ENCODE measurements around the gene TBX4. TPM values are rescaled to one million over a fixed set of nuclear protein-coding genes. Genes with fewer than 3 reads are reported as not detected.

TBX4 gene
- total and polyA plus RNA-seq, 2 of the 13 experiments (the other 11 are each of a cell fraction or from before 2014, with no cell fraction given): 0.11 to 1.1 TPM

DNA sequence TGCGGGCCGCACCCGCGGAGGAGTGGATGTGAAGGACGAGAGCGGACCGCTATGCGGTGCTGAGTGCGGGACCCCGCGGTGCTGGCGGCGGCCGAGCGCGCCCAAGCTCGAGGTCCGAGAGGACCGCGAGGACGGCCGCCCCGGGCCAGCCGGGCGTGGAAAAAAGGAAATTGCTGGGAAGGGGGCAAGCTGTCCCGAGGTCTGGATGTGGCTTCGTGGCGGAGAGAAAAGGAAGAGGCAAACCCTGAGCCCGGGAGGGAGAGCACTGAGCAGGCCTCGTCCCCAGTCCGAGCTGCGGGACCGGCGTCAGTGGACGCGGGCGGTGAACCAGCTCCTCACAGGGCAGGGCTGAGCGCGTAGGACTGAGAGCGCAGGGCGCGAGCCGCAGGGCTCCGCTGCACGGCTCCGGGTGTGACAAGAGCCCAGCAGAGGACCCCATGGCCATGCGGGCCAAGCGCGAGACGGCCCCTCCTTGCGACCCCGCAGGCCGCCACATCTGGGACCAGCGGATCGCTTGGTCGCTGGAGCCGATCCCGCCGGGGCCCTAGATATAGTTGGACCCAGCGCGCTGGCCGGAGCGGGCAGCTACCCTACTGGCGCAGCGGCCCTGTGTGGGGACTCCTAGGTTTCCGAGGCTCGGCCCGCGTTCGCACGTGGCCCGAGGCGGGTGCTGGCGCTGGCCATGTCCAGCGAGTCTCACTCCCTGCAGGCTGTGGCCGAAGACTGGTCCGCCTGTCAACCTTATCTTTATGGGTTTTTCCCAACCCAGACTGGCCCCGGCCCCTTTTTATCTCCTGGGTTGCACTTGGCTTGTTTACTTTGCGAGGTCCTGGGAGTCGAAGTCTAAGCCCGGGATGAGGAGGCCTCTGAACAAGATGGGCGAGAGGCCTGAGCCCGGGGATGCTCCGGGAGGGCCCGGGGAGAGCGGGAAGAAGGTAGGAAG lies 2.4 kb downstream of the TBX4 start (continued):
- TF ChIP-seq BCL6 (CRISPR knock-in tag; IDR thresholded peaks at IDR 0.05): peak; percentile 83
- no peak for TF ChIP-seq DNMT3B (CRISPR knock-in tag; conservative IDR thresholded peaks at IDR 0.05)
- TF ChIP-seq MEF2D (CRISPR knock-in tag; IDR thresholded peaks at IDR 0.05): peak; percentile 38; the same call in 1 of the 2 replicates
- peak; percentile 88; the same call in 1 of the 2 replicates for TF ChIP-seq NRL (CRISPR knock-in tag; IDR thresholded peaks at IDR 0.05; ENCODE audit: borderline replicate concordance)
- no peak; the same call in 1 of the 2 replicates for TF ChIP-seq MIER3 (CRISPR knock-in tag; IDR thresholded peaks at IDR 0.05; ENCODE audit: borderline replicate concordance)
- no peak for TF ChIP-seq ATM (IDR thresholded peaks at IDR 0.05; ENCODE audit: borderline replicate concordance)
- TF ChIP-seq GFI1 (CRISPR knock-in tag; IDR thresholded peaks at IDR 0.05; ENCODE audit: borderline replicate concordance): peak; percentile 66; the same call in 1 of the 2 replicates
- peak; percentile 39; the same call in 1 of the 2 replicates for TF ChIP-seq KAT8 (CRISPR knock-in tag; IDR thresholded peaks at IDR 0.05)
- TF ChIP-seq ZNF256 (CRISPR knock-in tag; conservative IDR thresholded peaks at IDR 0.05): peak; percentile 73; the same call in 1 of the 2 replicates
- no peak for TF ChIP-seq HNRNPH1 (optimal IDR thresholded peaks at IDR 0.05; ENCODE audit: low read depth, low read length)
- TF ChIP-seq ZMYM3 (CRISPR knock-in tag; IDR thresholded peaks at IDR 0.05): peak; percentile 62; the same call in 1 of the 2 replicates
- TF ChIP-seq RFXAP (CRISPR knock-in tag; IDR thresholded peaks at IDR 0.05; ENCODE audit: borderline replicate concordance): 0 out of 2 replicates have a peak, but pooled peaks have one; percentile 71
- TF ChIP-seq MEIS2 (CRISPR knock-in tag; IDR thresholded peaks at IDR 0.05): peak; percentile 94
- TF ChIP-seq ZNF558 (CRISPR knock-in tag; IDR thresholded peaks at IDR 0.05; ENCODE audit: borderline replicate concordance): no peak
- TF ChIP-seq, protein P1, sequence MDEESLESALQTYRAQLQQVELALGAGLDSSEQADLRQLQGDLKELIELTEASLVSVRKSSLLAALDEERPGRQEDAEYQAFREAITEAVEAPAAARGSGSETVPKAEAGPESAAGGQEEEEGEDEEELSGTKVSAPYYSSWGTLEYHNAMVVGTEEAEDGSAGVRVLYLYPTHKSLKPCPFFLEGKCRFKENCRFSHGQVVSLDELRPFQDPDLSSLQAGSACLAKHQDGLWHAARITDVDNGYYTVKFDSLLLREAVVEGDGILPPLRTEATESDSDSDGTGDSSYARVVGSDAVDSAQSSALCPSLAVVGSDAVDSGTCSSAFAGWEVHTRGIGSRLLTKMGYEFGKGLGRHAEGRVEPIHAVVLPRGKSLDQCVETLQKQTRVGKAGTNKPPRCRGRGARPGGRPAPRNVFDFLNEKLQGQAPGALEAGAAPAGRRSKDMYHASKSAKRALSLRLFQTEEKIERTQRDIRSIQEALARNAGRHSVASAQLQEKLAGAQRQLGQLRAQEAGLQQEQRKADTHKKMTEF (CRISPR knock-in tag; IDR thresholded peaks at IDR 0.05): peak; percentile 69; the same call in 1 of the 2 replicates
- TF ChIP-seq, protein P2, sequence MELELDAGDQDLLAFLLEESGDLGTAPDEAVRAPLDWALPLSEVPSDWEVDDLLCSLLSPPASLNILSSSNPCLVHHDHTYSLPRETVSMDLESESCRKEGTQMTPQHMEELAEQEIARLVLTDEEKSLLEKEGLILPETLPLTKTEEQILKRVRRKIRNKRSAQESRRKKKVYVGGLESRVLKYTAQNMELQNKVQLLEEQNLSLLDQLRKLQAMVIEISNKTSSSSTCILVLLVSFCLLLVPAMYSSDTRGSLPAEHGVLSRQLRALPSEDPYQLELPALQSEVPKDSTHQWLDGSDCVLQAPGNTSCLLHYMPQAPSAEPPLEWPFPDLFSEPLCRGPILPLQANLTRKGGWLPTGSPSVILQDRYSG (CRISPR knock-in tag; IDR thresholded peaks at IDR 0.05): no peak
- TF ChIP-seq ZNF343 (CRISPR knock-in tag; IDR thresholded peaks at IDR 0.05): no peak
- TF ChIP-seq, protein P3, sequence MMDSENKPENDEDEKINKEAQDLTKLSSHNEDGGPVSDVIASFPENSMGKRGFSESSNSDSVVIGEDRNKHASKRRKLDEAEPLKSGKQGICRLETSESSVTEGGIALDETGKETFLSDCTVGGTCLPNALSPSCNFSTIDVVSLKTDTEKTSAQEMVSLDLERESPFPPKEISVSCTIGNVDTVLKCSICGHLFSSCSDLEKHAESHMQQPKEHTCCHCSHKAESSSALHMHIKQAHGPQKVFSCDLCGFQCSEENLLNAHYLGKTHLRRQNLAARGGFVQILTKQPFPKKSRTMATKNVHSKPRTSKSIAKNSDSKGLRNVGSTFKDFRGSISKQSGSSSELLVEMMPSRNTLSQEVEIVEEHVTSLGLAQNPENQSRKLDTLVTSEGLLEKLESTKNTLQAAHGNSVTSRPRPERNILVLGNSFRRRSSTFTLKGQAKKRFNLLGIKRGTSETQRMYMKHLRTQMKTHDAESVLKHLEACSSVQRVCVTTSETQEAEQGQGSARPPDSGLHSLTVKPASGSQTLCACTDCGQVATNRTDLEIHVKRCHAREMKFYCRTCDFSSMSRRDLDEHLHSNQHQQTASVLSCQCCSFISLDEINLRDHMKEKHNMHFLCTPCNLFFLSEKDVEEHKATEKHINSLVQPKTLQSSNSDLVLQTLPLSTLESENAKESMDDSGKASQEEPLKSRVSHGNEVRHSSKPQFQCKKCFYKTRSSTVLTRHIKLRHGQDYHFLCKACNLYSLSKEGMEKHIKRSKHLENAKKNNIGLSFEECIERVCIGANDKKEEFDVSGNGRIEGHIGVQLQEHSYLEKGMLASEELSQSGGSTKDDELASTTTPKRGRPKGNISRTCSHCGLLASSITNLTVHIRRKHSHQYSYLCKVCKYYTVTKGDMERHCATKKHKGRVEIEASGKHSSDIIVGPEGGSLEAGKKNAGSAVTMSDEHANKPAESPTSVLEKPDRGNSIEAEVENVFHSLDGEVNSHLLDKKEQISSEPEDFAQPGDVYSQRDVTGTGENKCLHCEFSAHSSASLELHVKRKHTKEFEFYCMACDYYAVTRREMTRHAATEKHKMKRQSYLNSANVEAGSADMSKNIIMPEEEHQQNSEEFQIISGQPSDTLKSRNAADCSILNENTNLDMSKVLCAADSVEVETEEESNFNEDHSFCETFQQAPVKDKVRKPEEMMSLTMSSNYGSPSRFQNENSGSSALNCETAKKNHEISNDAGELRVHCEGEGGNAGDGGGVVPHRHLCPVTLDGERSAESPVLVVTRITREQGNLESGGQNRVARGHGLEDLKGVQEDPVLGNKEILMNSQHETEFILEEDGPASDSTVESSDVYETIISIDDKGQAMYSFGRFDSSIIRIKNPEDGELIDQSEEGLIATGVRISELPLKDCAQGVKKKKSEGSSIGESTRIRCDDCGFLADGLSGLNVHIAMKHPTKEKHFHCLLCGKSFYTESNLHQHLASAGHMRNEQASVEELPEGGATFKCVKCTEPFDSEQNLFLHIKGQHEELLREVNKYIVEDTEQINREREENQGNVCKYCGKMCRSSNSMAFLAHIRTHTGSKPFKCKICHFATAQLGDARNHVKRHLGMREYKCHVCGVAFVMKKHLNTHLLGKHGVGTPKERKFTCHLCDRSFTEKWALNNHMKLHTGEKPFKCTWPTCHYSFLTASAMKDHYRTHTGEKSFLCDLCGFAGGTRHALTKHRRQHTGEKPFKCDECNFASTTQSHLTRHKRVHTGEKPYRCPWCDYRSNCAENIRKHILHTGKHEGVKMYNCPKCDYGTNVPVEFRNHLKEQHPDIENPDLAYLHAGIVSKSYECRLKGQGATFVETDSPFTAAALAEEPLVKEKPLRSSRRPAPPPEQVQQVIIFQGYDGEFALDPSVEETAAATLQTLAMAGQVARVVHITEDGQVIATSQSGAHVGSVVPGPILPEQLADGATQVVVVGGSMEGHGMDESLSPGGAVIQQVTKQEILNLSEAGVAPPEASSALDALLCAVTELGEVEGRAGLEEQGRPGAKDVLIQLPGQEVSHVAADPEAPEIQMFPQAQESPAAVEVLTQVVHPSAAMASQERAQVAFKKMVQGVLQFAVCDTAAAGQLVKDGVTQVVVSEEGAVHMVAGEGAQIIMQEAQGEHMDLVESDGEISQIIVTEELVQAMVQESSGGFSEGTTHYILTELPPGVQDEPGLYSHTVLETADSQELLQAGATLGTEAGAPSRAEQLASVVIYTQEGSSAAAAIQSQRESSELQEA (CRISPR knock-in tag; IDR thresholded peaks at IDR 0.05; ENCODE audit: not compliant biosample characterization): no peak
- no peak for TF ChIP-seq ETV5 (CRISPR knock-in tag; IDR thresholded peaks at IDR 0.05; ENCODE audit: borderline replicate concordance)

All from HepG2 (cell line).